GM18951 (cell line): Measurements from ENCODE around the gene MYO5B.
"Not testable (repeated sequence)": the region's sequence is repeated elsewhere in the genome, so short reads cannot be mapped to it uniquely, and the experiment has no call there.

Source experiments
- POLR2A ChIP-seq: IDR thresholded peaks from 4 replicates; pipeline ENCODE4 v1.6.1; 2011; ENCODE audit warnings: mild to moderate bottlenecking; ENCODE audit not compliant: insufficient read length, insufficient read depth; ENCODE audit errors: extremely low read depth
- in situ Hi-C: fragments of 300-500 bp; cut with MboI; formaldehyde crosslinking; loops from one replicate; pipeline ENCODE4 v1.12.0; 2022; ENCODE audit warnings: low sequenced_read_pairs, mixed read lengths, inconsistent platforms; ENCODE audit not compliant: unreplicated experiment

Gene MYO5B

GRCh38 chr18:49827996-49828395 is 367.0 kb downstream of the MYO5B start:
- in situ Hi-C loops = no loop called here
- no peak for TF ChIP-seq POLR2A

DNA sequence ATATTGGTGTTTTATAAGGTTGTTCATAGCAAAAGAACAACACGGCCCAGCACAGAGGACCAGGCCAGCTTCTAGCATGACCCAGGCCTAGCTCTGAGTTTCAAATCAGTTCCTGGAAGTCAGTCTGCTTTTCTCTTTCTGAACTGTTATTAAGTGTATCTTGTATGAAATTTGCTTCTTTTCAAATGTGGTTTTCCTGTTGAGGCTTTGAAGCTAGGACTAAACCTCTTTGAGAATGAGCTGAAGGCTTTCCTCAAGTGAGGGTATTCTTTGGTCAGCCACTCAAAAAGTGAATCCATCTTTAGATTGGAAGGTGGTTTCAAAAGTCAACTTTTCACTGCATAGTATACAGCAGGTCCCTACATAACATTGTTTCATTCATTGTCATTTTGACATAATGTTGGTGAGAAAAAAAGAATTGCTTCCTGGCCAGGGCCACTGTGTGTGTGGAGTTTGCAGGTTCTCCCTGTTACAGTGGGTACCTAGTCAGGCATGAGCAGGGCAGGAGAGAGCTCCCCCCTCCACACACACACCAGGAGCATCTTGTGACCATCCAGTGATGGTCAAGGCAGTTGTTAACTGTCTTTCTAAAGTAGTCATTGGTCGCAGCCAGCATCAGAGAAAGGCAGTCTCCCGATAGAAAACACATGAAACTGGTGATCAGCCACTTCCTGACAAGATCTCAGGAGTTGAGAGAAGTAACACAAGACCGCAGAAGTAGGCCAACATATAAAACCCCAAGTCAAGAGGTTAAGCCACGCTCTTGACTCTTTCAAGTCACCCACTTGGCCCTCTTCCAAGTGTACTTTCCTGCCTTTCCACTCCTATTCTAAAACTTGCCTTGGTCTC is 374.9 kb downstream of the MYO5B start:
- no peak for TF ChIP-seq POLR2A
- in situ Hi-C loops = no loop called here

DNA sequence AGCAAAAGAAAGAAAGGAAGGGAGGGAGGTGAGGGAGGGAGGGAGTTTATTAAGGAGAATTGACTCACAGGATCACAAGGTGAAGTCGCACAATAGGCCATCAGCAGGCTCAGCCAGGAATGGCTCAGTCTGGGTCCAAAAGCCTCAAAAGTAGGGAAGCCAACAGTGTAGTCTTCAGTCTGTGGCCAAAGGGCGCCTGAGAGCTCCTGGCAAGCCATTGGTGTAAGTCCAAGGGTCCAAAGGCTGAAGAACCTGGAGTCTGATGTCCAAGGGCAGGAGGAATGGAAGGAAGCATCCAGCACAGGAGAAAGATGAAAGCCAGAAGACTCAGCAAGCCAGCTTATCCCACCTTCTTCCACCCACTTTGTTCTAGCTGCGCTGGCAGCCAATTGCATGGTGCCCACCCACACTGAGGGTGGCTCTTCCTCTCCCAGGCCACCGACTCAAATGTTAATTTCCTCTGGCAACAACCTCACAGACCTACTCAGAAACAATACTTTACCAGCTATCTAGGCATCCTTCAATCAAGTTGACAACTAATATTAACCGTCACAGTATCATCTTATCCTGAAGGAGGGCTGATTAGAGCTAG is 375.8 kb downstream of the MYO5B start:
- no peak for TF ChIP-seq POLR2A
- in situ Hi-C loops = no loop called here

GRCh38 chr18:49817947-49818346 is 377.0 kb downstream of the MYO5B start:
- TF ChIP-seq POLR2A = no peak
- in situ Hi-C loops = no loop called here

DNA sequence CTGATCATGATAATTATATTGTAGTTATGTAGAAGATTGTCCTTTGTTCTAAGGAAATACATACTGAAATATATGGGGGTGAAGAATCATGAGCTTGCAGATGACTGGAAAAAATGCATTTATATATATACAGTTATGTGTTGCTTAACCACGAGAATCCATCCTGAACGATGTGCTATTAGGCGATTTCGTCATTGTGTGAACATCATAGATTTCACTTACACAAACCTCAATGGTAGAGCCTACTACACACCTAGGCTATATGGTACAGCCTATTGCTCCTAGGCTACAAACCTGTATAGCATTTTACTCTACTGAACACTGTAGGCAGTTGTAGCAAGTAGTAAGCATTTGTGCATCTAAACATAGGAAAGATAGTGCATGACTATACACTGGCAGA is 379.0 kb downstream of the MYO5B start:
- no peak for TF ChIP-seq POLR2A
- in situ Hi-C loops = no loop called here

DNA sequence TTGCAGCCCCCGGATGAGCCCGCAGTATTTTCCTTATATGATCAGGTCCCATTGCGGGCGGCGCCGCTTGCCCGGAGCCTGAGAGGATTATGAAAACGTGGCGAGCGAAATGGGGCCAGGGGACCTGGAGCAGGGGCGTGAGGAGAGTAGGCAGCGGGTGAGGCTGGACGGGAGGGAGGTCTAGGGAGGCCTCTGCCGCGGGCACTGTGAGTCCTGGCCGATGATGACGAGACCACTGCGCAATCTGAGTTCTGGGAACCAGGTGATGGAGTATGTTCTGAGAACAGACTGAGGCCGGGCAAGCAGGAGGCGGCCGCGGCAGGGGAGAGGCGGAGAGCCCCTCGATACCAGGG is 380.8 kb downstream of the MYO5B start:
- TF ChIP-seq POLR2A = no peak
- in situ Hi-C loops = no loop called here

DNA sequence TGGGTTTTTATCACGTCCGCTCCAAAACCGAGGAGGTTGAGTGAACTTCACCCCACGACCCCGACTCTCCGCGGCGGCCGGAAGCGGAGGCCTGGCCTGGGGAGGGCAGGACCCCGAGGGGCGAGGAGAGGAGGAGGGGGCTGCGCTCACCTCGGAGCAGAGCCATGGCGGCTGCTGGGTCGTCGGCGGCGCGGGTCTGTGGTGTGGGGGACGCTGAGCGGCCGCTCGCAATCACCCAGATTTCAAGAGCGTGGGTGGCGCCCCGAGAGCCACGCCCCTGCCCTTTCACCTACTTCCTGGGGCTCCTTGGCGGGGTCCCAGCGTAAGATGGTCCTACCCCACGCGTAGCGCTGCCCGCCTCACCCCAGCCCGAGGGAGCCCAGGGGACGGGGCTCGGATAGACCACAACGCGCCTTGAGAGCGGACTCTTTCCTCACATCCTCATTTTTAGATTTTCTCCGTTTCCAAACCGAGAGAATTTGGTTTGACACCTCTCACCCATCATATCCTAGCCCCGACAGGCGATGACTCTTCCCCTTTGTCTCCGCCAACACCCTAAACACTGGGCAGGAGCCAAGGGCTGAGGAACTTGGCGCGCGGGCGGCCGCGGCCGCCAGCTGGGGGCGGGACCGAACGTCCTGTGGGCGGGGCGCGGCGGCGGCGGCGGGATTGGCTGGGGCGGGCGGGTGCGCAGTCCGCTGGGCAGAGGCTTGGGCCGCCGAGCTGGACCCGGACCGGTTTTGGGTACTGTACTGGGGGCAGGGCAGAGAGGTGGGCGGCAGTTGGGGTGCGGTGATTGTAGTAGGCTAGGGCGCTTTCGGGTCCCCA is 381.4 kb downstream of the MYO5B start, which contains the start of gene ACAA2:
Gene ACAA2, minus strand, starts transcription at position 215 of the 828 bp plus-strand sequence. Its CDS starts 49 bp downstream, at position 166.
- in situ Hi-C loops = no loop called here
- peak; percentile 74 for TF ChIP-seq POLR2A

DNA sequence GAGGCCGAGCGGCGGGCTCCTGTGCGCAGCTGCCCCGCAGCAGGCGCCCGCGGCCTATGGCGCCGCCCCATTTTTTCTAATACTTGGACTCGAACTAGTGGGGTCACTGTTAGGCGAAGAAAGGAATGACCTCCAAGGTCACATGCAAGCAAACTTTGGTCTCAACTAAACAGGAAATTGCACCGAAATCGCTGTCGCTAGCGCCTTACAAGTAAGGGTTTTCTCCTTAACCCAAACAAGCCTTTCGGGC is 382.0 kb downstream of the MYO5B start:
- in situ Hi-C loops = no loop called here
- TF ChIP-seq POLR2A = no peak

- in situ Hi-C loops = no loop called here
- no peak for TF ChIP-seq POLR2A
Observed at GRCh38 chr18:49812286-49813068, 382.5 kb downstream of the MYO5B start.

- in situ Hi-C loops = no loop called here
- no peak for TF ChIP-seq POLR2A
Observed at GRCh38 chr18:49811151-49811938, 383.6 kb downstream of the MYO5B start.

- in situ Hi-C loops = not testable (repeated sequence)
Observed at GRCh38 chr18:49808553-49809191, 386.3 kb downstream of the MYO5B start.

DNA sequence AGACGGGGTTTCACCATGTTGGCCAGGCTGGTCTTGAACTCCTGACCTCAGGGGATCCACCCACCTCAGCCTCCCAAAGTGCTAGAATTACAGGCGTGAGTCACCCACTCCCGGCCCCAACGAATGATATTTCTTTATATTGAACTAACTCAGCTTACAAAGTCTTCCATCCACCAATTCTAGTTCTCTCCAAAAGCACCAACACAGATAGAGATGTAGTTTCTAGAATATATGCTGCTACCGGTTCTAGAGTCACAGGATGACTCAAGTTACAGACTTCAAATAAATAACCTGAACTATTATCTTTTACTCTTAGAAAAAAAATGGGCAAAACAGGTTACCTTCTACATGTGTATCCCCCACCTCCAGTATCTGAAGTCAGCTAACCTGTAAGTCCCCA is 390.9 kb downstream of the MYO5B start:
- TF ChIP-seq POLR2A = no peak
- in situ Hi-C loops = no loop called here

DNA sequence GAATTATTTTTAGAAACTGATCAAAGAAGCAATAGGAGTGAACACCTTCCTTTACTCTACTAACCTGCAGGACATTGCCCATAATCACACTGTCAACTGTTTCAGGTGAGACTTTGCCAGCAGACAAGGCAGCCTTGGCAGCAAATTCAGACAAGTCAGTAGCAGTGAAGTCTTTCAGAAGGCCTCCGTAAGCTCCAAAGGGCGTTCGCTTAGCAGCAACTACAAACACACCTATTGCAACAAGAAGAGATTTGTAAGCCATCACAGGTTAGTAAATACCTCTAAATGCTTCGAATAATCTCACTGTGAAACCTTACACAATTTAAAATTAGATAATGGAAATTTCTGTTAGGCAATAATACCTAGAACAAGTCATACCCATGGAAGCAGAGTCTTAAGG is 392.3 kb downstream of the MYO5B start:
- TF ChIP-seq POLR2A = no peak
- in situ Hi-C loops = no loop called here

DNA sequence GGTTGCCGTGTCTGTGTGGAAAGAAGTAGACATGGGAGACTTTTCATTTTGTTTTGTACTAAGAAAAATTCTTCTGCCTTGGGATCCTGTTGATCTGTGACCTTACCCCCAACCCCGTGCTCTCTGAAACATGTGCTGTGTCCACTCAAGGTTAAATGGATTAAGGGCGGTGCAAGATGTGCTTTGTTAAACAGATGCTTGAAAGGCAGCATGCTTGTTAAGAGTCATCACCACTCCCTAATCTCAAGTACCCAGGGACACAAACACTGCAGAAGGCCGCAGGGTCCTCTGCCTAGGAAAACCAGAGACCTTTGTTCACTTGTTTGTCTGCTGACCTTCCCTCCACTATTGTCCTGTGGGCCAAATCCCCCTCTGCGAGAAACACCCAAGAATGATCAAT is 394.5 kb downstream of the MYO5B start:
- in situ Hi-C loops = not testable (repeated sequence)

GRCh38 chr18:49799806-49800205 is 395.1 kb downstream of the MYO5B start:
- in situ Hi-C loops = not testable (repeated sequence)
